Measurements from ENCODE around the gene HS1BP3. TPM values are rescaled to one million over a fixed set of nuclear protein-coding genes. Genes with fewer than 3 reads are reported as not detected.
A peak's percentile ranks its signal among the peaks of the same experiment; 100 is the strongest.

HS1BP3 gene
- total RNA-seq, 1 donor from 2014 or later, result 16.5 TPM

GRCh38 chr2:20619624-20620024, 31.3 kb downstream of the HS1BP3 start:
- no peaks in the 10 kb centered on the region for H3K27me3 Mint-ChIP-seq (ENCODE audit: low read depth)
- TF ChIP-seq, protein P1, sequence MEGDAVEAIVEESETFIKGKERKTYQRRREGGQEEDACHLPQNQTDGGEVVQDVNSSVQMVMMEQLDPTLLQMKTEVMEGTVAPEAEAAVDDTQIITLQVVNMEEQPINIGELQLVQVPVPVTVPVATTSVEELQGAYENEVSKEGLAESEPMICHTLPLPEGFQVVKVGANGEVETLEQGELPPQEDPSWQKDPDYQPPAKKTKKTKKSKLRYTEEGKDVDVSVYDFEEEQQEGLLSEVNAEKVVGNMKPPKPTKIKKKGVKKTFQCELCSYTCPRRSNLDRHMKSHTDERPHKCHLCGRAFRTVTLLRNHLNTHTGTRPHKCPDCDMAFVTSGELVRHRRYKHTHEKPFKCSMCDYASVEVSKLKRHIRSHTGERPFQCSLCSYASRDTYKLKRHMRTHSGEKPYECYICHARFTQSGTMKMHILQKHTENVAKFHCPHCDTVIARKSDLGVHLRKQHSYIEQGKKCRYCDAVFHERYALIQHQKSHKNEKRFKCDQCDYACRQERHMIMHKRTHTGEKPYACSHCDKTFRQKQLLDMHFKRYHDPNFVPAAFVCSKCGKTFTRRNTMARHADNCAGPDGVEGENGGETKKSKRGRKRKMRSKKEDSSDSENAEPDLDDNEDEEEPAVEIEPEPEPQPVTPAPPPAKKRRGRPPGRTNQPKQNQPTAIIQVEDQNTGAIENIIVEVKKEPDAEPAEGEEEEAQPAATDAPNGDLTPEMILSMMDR (IDR thresholded peaks at IDR 0.05; ENCODE audit: unreplicated experiment), result no peak
- no peak for DNase-seq (ENCODE audit: low spot score in 2 of 2, unreplicated experiment in 2 of 2)
- no peak overlapping the region for H3K27ac Mint-ChIP-seq
- H3K4me1 Mint-ChIP-seq, result peaks cover 20% of the 10 kb centered on the region
- H3K4me3 Mint-ChIP-seq, result no peak overlapping the region
- no peaks in the 10 kb centered on the region for H3K9me3 Mint-ChIP-seq
- H3K36me3 Mint-ChIP-seq, result peaks cover 7% of the 10 kb centered on the region

DNA sequence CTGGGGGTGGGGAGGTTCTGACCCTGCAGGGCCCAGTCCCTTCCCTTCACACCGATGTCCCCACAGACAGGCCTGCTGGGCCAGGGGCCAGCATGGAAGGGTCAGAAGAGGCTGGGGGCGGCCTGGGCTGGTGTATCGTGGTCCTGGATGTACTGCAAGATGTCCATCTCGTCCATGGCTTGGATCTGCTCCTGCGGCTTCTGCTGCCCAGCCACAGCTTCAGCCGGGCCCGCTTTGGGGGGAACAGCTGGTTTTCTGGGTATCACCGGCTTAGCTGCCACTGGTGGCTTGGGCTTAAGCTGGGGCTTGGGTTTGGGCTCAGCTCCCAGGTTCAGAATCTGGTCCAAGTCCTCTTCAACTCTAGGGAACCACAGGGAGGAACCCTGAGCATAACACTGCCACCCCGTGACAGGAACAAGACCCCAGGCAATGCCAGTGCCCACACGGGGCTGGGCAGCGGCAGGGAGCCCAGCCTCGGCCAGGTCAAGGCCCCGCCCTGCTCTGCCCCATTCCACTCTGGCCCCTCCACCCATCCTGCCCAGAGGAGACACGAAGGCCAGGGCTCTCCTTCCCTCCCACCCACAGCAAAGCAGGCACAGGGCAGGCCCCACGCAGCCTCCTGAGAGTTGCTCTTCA, 31.9 kb downstream of the HS1BP3 start:
- H3K27ac Mint-ChIP-seq, result no peak overlapping the region
- H3K27me3 Mint-ChIP-seq (ENCODE audit: low read depth), result no peaks in the 10 kb centered on the region
- peaks cover 27% of the 10 kb centered on the region for H3K4me1 Mint-ChIP-seq

GRCh38 chr2:20618468-20618885, 32.4 kb downstream of the HS1BP3 start:
- Mint-ChIP-seq H3K4me3 (no peak overlapping the region), H3K4me1 (peaks cover 30% of the 10 kb centered on the region), H3K27me3 (ENCODE audit: low read depth) (no peaks in the 10 kb centered on the region), H3K27ac (peak overlapping the region; percentile 93), H3K36me3 (peaks cover 7% of the 10 kb centered on the region), H3K9me3 (no peaks in the 10 kb centered on the region)
- DNase-seq (ENCODE audit: low spot score in 2 of 2, unreplicated experiment in 2 of 2), result no peak
- TF ChIP-seq, protein P1 (IDR thresholded peaks at IDR 0.05; ENCODE audit: unreplicated experiment), result no peak

More for the DNA sequence above, 31.9 kb downstream of the HS1BP3 start:
- H3K9me3 Mint-ChIP-seq, result no peaks in the 10 kb centered on the region
- DNase-seq (ENCODE audit: low spot score in 2 of 2, unreplicated experiment in 2 of 2), result no peak
- H3K36me3 Mint-ChIP-seq, result peaks cover 7% of the 10 kb centered on the region
- no peak overlapping the region for H3K4me3 Mint-ChIP-seq
- TF ChIP-seq, protein P1 (IDR thresholded peaks at IDR 0.05; ENCODE audit: unreplicated experiment), result no peak

DNA sequence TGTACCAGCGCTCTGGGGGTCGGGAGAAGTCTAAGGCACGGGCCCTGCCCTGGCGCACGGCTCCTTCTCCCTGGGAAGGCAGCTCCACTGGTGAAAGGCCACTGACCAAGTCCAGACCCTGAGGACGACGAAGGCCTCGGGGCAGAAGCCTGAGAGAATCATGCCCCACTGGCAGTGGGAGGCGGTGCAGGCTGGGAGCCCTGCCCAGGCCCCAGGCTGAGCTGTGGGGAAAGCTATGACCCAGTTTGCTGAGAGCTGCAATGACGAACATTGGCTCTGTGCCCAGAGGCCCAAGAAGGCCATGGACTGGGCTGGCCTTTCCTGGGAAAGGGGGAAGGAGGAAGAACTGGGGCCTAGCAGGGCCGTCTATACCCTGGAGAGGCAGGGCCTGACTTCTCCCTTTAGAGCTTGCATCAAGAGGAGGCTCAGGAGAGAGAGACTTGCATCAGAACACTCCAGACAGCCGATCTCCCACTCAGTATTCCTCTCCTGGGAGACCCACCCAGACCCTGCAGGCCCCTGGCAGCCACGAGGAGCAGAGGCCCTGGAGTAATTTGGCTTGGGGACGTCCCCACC, 32.9 kb downstream of the HS1BP3 start:
- no peaks in the 10 kb centered on the region for H3K27me3 Mint-ChIP-seq (ENCODE audit: low read depth)

GRCh38 chr2:20617081-20617575, 33.8 kb downstream of the HS1BP3 start:
- no peak overlapping the region for H3K4me3 Mint-ChIP-seq
- no peak for DNase-seq (ENCODE audit: low spot score in 2 of 2, unreplicated experiment in 2 of 2)
- TF ChIP-seq, protein P1 (IDR thresholded peaks at IDR 0.05; ENCODE audit: unreplicated experiment), result no peak
- no peaks in the 10 kb centered on the region for H3K9me3 Mint-ChIP-seq
- peaks cover 30% of the 10 kb centered on the region for H3K4me1 Mint-ChIP-seq
- H3K36me3 Mint-ChIP-seq, result peaks cover 7% of the 10 kb centered on the region
- peak overlapping the region; percentile 88 for H3K27ac Mint-ChIP-seq
- no peaks in the 10 kb centered on the region for H3K27me3 Mint-ChIP-seq (ENCODE audit: low read depth)

More for the DNA sequence above, 32.9 kb downstream of the HS1BP3 start:
- Mint-ChIP-seq H3K36me3 (peaks cover 7% of the 10 kb centered on the region), H3K4me3 (no peak overlapping the region), H3K4me1 (peaks cover 30% of the 10 kb centered on the region), H3K27ac (peak overlapping the region; percentile 93), H3K9me3 (no peaks in the 10 kb centered on the region)
- TF ChIP-seq, protein P1 (IDR thresholded peaks at IDR 0.05; ENCODE audit: unreplicated experiment), result no peak
- DNase-seq (ENCODE audit: low spot score in 2 of 2, unreplicated experiment in 2 of 2), result peak; percentile 57 to 72

Measured in mesothelial cell of epicardium (in vitro differentiated cells).